ENCODE data around the gene STRAP. TPM values are rescaled to one million over a fixed set of nuclear protein-coding genes. Genes with fewer than 3 reads are reported as not detected.

The STRAP gene
- total and polyA plus RNA-seq, 9 donors: 31.7 to 91.4 (median 81.2) TPM

GRCh38 chr12:15918066-15918465 is 35.9 kb downstream of the STRAP start:
- no peak overlapping the region for H3K27ac ChIP-seq
- H3K27me3 ChIP-seq: no peaks in the 10 kb centered on the region
- H3K36me3 ChIP-seq: no peaks in the 10 kb centered on the region
- H3K9me3 ChIP-seq: no peaks in the 10 kb centered on the region
- H3K4me1 ChIP-seq (ENCODE audit: insufficient read depth): no peaks in the 10 kb centered on the region
- no peak for DNase-seq
- WGBS, 3 donors: 88 to 95% (median 93%) methylated on average over 7 of the region's 7 CpGs
- intact Hi-C loops (cut with DNase I): no loop called here
- H3K4me3 ChIP-seq: no peak overlapping the region
- TF ChIP-seq POLR2A (IDR thresholded peaks at IDR 0.05): no peak
- TF ChIP-seq EP300 (IDR thresholded peaks at IDR 0.05): no peak
- TF ChIP-seq CTCF (IDR thresholded peaks at IDR 0.05): no peak

DNA sequence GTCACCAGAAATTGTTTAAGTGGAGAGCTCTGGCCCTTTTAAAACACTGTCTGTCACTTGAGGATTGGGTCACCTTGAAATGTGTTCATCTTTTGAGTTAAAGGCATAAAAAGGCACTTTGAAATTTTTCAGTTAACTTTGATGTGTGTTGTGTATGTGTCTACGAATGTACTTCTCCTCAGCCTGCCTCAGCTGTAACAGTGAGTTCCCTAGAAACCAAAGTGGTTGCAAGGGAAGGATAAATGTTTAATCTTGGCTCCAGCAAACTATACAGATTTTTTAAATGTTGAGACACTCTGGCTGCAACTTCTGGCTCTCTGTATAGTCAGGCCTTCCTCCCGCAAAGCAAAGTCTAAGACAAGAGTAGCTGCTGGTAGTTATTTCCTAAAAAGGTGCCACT is 37.2 kb downstream of the STRAP start:
- 76 to 86% (median 85%) methylated on average over 2 of the region's 2 CpGs for WGBS, 3 donors
- no peaks in the 10 kb centered on the region for H3K36me3 ChIP-seq

DNA sequence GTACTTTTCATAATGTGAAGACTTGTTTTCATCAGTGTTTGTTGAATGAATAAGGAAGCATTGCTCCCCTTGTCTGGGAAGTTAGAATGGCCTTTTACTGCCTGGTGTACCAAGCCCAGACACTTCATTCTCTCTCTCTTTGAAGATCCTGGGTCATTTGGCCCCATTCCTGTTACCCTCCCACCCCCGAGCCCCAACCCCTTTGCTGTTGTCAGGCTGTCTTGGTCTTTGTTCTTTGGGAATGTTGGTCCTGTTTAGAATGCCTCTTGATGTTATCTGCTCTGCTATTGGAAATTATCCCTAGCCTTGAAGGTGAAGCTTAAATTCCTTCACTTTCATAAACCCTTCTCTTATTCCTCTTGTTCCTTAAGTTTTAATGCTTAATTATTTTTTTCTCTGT is 42.8 kb downstream of the STRAP start:
- DNase-seq: no peak
- Histone ChIP-seq H3K27me3 (no peaks in the 10 kb centered on the region), H3K27ac (no peak overlapping the region), H3K4me1 (ENCODE audit: insufficient read depth) (no peaks in the 10 kb centered on the region), H3K4me3 (no peak overlapping the region), H3K36me3 (no peaks in the 10 kb centered on the region), H3K9me3 (no peaks in the 10 kb centered on the region)
- WGBS, 3 donors: 80 to 82% (median 80%) methylated on average over 1 of the region's 1 CpG
- intact Hi-C loops (cut with DNase I): no loop called here
- TF ChIP-seq POLR2A (IDR thresholded peaks at IDR 0.05): no peak
- TF ChIP-seq EP300 (IDR thresholded peaks at IDR 0.05): no peak
- no peak for TF ChIP-seq CTCF (IDR thresholded peaks at IDR 0.05)

More for the DNA sequence above, 37.2 kb downstream of the STRAP start:
- H3K4me3 ChIP-seq: no peak overlapping the region
- TF ChIP-seq CTCF (IDR thresholded peaks at IDR 0.05): no peak
- TF ChIP-seq POLR2A (IDR thresholded peaks at IDR 0.05): no peak
- no peak for TF ChIP-seq EP300 (IDR thresholded peaks at IDR 0.05)
- no peak for DNase-seq
- intact Hi-C loops (cut with DNase I): no loop called here
- no peak overlapping the region for H3K27ac ChIP-seq
- H3K27me3 ChIP-seq: no peaks in the 10 kb centered on the region
- H3K4me1 ChIP-seq (ENCODE audit: insufficient read depth): no peaks in the 10 kb centered on the region
- H3K9me3 ChIP-seq: no peaks in the 10 kb centered on the region

DNA sequence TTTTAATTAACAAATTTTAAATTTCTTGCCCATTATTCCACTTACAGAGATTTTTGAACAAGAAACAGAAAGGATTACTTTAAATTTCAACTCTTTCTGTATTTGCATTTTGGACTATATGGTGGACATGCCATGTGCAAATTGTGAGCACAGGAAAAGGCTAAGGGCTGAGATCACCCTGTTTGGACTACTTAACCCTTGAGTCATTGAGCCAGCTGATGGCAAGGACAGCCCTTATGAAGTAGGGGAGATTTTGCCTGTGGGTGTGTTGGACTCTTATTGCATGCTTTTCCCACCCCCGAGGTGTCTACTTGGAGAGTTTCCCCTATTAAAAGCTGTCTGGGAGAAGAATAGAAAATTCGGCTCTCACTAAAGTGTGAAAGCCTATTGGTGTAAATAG is 46.2 kb downstream of the STRAP start:
- no peak overlapping the region for H3K27ac ChIP-seq
- intact Hi-C loops (cut with DNase I): no loop called here
- WGBS, 3 donors: 49 to 67% (median 52%) methylated on average over 2 of the region's 2 CpGs

More for the DNA sequence above, 46.2 kb downstream of the STRAP start:
- Histone ChIP-seq H3K36me3 (no peaks in the 10 kb centered on the region), H3K27me3 (no peaks in the 10 kb centered on the region), H3K4me1 (ENCODE audit: insufficient read depth) (no peaks in the 10 kb centered on the region), H3K4me3 (no peak overlapping the region), H3K9me3 (no peaks in the 10 kb centered on the region)
- DNase-seq: no peak
- no peak for TF ChIP-seq POLR2A (IDR thresholded peaks at IDR 0.05)
- no peak for TF ChIP-seq EP300 (IDR thresholded peaks at IDR 0.05)
- no peak for TF ChIP-seq CTCF (IDR thresholded peaks at IDR 0.05)
